ENCODE results near the gene RASSF9. TPM values are rescaled to one million over a fixed set of nuclear protein-coding genes. Genes with fewer than 3 reads are reported as not detected.

The RASSF9 gene
- total and polyA plus RNA-seq, 8 donors, result 0.68 to 5.4 (median 1.2) TPM

DNA sequence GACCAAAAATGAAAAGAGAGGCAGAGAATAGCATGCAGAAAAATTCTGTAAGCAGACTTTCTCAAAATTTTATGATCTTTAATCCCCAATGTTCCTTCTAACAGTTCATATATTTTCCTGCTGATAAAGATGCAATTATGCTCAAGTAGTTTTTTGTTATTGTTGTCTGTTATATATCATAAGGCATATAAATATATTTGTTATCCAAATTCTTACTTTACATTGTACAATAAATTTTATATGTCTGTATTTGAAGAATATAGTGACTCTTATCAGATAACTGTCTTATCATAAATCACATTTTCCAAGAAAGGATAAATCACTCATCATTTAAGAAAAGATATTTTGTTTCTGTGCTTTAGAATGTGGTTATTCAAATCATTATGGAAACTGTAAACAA, 2.6 kb downstream of the RASSF9 start:
- FAIRE-seq (no peak), ATAC-seq (no peak), DNase-seq (no peak)
- Histone ChIP-seq H3K27me3 (no peaks in the 10 kb centered on the region), H3K27ac (no peak overlapping the region), H3K4me1 (no peaks in the 10 kb centered on the region), H3K36me3 (no peaks in the 10 kb centered on the region), H3K4me3 (peak overlapping the region in 2 of 4 donors; percentile 1 to 44), H3K9me3 (no peaks in the 10 kb centered on the region)
- intact Hi-C loops (cut with DNase I), result no loop called here
- TF ChIP-seq, protein P1, sequence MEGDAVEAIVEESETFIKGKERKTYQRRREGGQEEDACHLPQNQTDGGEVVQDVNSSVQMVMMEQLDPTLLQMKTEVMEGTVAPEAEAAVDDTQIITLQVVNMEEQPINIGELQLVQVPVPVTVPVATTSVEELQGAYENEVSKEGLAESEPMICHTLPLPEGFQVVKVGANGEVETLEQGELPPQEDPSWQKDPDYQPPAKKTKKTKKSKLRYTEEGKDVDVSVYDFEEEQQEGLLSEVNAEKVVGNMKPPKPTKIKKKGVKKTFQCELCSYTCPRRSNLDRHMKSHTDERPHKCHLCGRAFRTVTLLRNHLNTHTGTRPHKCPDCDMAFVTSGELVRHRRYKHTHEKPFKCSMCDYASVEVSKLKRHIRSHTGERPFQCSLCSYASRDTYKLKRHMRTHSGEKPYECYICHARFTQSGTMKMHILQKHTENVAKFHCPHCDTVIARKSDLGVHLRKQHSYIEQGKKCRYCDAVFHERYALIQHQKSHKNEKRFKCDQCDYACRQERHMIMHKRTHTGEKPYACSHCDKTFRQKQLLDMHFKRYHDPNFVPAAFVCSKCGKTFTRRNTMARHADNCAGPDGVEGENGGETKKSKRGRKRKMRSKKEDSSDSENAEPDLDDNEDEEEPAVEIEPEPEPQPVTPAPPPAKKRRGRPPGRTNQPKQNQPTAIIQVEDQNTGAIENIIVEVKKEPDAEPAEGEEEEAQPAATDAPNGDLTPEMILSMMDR (IDR thresholded peaks at IDR 0.05), result no peak

DNA sequence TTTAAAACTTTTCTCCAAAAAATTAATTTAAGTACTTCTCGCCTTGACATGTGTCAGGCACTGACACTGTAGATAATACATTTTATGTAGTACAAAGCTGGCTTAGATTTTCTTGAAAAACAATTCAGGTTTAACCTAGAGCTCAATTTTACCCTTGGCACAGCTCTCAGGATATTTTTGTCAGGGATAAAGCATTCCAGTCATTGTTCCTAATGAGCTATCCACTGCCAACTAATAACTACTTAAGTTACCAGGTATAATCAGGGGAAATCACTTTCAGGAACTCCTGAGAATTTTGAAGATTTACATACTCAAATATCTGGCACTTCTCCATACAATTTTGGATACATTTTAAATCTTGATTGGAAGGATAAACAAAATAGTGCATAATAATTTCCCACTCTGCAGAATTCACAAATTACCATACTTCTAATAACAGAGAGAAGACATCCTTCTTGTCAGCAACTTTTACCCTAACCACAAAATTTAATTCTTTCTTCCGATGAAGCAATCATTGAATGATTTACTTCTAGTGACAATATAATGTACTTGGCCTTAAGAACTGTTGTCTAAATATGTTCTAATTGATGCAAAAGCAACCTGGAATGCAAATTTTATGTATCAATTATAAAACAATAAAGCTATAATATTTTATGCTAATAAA, 4.8 kb downstream of the RASSF9 start:
- no peaks in the 10 kb centered on the region for H3K27me3 ChIP-seq
- H3K4me3 ChIP-seq, result no peak overlapping the region
- DNase-seq, result no peak
- no peak overlapping the region for H3K27ac ChIP-seq
- intact Hi-C loops (cut with DNase I), result no loop called here
- no peak for FAIRE-seq
- 67 to 71% methylated on average over 2 of the region's 2 CpGs for WGBS, 2 donors
- TF ChIP-seq, protein P1 (IDR thresholded peaks at IDR 0.05), result no peak
- no peak for ATAC-seq
- H3K4me1 ChIP-seq, result no peaks in the 10 kb centered on the region
- H3K36me3 ChIP-seq, result no peaks in the 10 kb centered on the region
- no peaks in the 10 kb centered on the region for H3K9me3 ChIP-seq

DNA sequence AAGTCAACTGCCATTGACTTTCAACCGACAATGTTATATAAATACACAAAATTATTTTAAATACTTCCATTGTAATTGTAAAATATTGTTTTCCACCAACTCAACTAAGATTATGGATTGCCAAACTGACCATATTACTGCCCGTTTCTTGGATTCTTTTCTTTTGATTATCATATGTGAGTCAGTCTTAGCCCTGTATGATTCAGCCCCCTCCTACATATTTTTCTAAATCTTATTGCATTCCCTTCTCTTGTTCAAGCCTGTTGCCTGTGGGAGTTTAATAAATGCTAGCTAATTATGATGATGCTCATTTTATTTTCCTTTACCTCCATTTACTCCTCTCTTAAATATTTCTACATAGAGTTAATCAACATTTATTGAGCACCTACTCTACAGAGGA, 6.8 kb downstream of the RASSF9 start:
- Histone ChIP-seq H3K4me3 (no peak overlapping the region), H3K27ac (no peak overlapping the region), H3K36me3 (no peaks in the 10 kb centered on the region), H3K27me3 (no peaks in the 10 kb centered on the region), H3K4me1 (peaks cover 0 to 10% (median 7%) of the 10 kb centered on the region in 3 donors), H3K9me3 (no peaks in the 10 kb centered on the region)
- TF ChIP-seq, protein P1 (IDR thresholded peaks at IDR 0.05), result no peak
- FAIRE-seq (no peak), DNase-seq (no peak), ATAC-seq (no peak)
- intact Hi-C loops (cut with DNase I), result no loop called here
- 84 to 94% methylated on average over 2 of the region's 2 CpGs for WGBS, 2 donors

DNA sequence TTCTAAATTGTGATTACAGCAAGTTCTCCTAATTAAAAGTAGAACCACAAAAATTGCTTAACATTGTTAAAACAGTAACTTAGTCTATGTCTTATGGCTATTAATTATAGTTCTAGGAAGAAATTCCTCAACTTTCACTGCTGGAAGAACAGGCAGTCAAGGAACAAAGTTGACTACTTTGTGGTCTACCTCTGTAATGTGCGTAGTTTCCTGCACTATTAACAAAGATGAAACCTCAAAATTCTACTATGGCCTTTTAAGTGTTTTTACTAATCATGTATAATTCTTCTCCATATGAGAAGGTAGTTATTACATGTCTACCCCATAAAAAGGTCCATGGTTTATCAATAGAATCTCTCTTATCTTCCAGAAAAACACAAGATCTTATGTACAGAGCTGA, 7.6 kb downstream of the RASSF9 start:
- Histone ChIP-seq H3K27ac (no peak overlapping the region), H3K36me3 (no peaks in the 10 kb centered on the region), H3K4me3 (no peak overlapping the region), H3K27me3 (no peaks in the 10 kb centered on the region), H3K4me1 (peaks cover 0 to 11% (median 11%) of the 10 kb centered on the region in 3 donors), H3K9me3 (no peaks in the 10 kb centered on the region)
- intact Hi-C loops (cut with DNase I), result no loop called here
- no peak for ATAC-seq
- FAIRE-seq, result no peak
- TF ChIP-seq, protein P1 (IDR thresholded peaks at IDR 0.05), result no peak
- 98 to 99% methylated on average over 1 of the region's 1 CpG for WGBS, 2 donors
- DNase-seq, result no peak

DNA sequence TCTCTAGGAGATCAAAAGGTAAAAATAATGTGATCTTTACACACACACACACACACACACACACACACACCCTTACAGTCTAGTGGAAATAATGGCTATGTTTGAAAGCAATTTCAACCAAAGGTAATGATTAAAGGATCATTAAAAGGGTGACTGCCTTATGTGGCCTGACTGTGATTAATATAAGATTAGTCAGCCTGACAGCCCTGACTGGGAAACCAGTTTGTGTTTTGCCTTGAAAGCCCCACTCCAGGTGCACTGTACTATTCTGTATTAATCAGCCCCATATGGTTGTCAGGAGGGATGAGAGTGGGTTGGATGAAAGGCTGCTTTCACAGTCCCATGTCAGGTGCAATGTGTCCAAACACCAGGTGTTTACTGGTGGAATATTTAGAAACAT, 10.5 kb downstream of the RASSF9 start:
- DNase-seq, result peak in 1 of 6 donors; percentile 21
- peak; percentile 39 to 70 (median 59) for ATAC-seq
- H3K36me3 ChIP-seq, result no peaks in the 10 kb centered on the region
- no peak for FAIRE-seq
- intact Hi-C loops (cut with DNase I), result no loop called here
- H3K27me3 ChIP-seq, result no peaks in the 10 kb centered on the region
- no peak overlapping the region for H3K4me3 ChIP-seq
- no peaks in the 10 kb centered on the region for H3K9me3 ChIP-seq
- H3K27ac ChIP-seq, result no peak overlapping the region
- peaks cover 6 to 22% (median 18%) of the 10 kb centered on the region in 3 donors for H3K4me1 ChIP-seq
- TF ChIP-seq, protein P1 (IDR thresholded peaks at IDR 0.05), result no peak

Data from pancreas (tissue), 10 donors.